H54 (cell line): ENCODE results near the gene METTL13.

Experiments
- DNase-seq: peaks from one replicate; pipeline ENCODE4 v3.0.0; 2011; ENCODE audit warnings: low spot score, mixed read lengths; ENCODE audit not compliant: insufficient read length
- FAIRE-seq: peaks from 3 replicates; lab custom pipeline; 2011; peaks lifted over from hg19 to GRCh38; lab: Jason Lieb, UNC
- POLR2A ChIP-seq: IDR thresholded peaks from 2 replicates; pipeline ENCODE4 v1.6.1; 2011; ENCODE audit warnings: low read depth, mild to moderate bottlenecking, low read length

The METTL13 gene, protein sequence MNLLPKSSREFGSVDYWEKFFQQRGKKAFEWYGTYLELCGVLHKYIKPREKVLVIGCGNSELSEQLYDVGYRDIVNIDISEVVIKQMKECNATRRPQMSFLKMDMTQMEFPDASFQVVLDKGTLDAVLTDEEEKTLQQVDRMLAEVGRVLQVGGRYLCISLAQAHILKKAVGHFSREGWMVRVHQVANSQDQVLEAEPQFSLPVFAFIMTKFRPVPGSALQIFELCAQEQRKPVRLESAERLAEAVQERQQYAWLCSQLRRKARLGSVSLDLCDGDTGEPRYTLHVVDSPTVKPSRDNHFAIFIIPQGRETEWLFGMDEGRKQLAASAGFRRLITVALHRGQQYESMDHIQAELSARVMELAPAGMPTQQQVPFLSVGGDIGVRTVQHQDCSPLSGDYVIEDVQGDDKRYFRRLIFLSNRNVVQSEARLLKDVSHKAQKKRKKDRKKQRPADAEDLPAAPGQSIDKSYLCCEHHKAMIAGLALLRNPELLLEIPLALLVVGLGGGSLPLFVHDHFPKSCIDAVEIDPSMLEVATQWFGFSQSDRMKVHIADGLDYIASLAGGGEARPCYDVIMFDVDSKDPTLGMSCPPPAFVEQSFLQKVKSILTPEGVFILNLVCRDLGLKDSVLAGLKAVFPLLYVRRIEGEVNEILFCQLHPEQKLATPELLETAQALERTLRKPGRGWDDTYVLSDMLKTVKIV

DNA sequence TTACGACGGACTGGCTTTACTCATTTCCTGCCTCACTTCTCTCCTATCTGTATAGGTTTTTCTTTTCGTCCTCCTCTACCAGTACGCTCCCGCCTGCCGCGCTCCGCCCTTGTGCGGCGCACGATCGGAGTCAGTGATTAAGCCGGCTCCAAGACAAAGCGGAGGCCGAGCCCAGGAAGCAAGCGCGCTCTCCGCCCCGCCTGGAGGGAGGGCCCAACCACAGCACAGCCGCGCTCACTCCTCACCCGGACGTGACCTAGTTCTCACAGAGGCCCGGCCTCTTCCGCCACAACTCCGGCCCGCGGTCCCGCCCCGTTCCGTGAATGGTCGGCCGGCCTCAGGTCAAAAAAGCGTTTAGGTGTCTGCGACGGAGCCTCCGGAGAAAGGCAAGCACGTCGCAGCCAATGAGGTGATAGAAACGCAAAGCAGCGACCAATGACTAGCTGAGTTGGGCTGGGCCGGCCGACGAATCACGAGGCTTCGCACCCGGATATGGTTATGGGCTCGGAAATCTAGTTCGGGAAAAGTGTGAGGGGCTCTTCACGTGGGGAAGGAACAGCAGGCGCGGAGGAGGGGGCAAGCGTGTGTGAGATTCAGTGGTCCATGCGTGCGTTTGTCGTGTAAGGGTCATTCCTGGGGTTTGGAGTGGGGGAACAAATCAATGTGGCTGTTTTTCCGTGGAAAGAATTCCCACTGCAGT is at the start of gene METTL13:
Gene METTL13 (plus strand): TSS at position 485 of the 700 bp plus-strand sequence. CDS start 308 bp downstream, outside the sequence.
- FAIRE-seq (peak; percentile 36), DNase-seq (peak; percentile 92)
- peak; percentile 90 for TF ChIP-seq POLR2A

DNA sequence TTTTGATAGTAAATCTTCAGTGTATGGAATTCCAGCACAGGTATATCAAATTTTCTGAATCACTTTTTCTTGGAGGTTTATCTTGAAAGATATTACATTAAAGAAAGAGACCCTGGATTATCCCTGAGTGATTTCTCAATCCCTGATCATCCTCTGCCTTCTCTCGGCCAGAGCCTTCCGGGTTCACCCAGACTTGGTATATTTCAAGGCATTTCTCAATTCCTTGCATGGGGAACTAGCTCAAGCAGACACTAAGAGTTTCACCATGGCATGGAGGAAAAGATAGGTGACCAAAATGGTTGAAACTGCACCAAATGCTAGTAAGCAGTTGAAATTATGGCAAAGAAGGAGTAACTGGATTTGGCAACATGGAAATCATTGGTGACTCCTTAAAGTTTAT is 45.3 kb upstream of the METTL13 start:
- DNase-seq (no peak), FAIRE-seq (no peak)
- no peak for TF ChIP-seq POLR2A

DNA sequence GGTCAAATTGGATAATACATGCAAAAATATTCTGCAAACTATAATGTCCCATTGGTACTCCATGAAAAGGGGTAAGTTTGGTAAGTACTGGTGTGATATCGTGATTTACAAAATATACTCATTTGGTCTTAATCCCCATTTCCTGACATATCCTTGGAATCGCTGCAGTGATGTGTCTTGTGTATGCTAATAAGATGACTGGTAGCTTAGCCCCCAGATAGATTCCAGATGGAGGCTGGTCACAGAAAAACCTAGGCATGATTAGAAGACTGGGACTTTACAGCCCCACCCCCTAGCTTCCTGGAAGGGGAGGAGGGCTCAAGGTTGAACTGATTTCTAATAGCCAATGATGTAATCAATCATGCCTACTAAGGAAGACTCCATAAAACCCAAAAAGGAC is 42.5 kb upstream of the METTL13 start:
- no peak for FAIRE-seq
- no peak for DNase-seq
- TF ChIP-seq POLR2A, result no peak

DNA sequence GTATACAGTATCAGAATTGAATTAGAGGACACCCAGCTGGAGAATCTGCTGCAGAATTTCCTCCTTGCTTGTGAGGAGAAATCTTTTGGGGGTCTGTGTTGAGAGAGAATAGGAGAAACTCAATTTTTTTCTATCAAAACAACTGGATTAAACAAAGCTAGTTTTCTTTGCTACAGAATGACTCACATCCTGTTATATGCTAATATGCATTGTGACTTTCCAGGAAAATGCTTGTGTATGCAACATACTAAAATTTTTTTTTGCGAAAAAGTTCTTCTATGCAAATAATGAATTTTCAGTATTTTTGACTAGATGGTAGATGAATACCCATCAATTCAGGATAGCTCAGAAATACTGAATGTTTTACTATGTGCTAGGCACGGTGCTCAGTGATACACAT is 41.8 kb upstream of the METTL13 start:
- FAIRE-seq, result no peak
- no peak for TF ChIP-seq POLR2A
- no peak for DNase-seq

DNA sequence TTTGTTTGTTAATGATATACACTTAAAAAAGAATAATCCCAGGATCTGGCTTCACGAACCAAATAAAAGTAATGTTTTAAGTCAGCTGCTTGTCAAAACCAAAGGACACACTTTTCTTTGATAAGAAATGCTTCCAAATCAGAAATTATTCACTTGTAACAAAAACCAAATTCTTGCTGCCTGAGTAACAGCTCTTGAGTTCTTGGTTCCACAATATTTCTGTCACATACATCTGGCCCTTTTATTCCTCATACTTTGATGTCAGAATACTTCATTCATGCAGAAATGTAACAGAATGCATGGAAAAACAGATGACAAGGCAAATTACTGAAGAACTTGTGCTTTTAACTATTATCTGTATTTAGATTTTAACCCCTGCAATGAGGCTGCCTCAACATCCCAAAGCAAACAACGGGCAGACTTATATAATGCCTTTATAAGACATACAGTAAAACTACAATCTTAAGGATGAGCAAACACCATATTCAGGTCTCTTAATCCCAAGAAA is 41.0 kb upstream of the METTL13 start:
- DNase-seq (no peak), FAIRE-seq (no peak)
- no peak for TF ChIP-seq POLR2A

DNA sequence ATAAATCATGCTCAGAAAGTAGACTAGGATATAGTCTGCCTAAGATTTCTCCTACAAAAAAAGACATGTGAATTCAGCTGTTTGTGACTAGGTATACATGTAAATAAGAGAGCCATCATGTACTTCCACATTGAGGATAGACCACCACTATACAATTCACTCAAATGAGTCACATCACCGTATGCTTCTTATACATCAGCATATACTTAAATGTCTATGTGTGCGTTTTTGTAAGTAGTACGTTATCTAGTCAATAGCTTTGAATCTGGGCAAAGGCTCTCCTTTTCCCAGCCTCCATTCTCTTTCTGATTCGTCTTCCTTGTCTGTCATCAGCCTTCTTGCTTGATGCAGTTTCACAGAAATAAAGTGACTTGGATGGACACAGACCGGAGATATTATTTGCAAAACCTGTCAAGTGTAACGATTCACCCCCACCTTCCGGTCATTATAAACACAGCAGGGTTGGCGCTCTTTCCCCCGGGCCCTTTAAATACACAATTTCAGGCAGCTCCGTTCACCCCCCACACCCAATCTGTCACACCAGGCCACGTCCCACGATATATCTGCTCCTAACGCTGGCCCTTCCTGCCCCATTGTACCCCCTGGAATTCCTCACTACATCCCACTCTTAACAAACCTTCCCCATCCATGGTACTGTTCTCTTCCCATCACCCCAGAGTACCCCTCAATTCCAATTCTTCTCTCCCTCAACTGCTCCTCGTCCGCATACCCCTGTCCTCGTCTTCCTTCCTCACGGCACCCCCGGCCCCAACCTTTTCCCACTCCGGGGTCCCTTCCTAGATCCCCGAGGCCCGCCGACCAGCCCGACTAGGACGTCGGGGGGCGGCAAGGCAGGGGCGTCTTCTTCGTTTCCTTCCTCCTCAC is 40.2 kb upstream of the METTL13 start:
- TF ChIP-seq POLR2A, result no peak
- DNase-seq (peak; percentile 7), FAIRE-seq (no peak)

DNA sequence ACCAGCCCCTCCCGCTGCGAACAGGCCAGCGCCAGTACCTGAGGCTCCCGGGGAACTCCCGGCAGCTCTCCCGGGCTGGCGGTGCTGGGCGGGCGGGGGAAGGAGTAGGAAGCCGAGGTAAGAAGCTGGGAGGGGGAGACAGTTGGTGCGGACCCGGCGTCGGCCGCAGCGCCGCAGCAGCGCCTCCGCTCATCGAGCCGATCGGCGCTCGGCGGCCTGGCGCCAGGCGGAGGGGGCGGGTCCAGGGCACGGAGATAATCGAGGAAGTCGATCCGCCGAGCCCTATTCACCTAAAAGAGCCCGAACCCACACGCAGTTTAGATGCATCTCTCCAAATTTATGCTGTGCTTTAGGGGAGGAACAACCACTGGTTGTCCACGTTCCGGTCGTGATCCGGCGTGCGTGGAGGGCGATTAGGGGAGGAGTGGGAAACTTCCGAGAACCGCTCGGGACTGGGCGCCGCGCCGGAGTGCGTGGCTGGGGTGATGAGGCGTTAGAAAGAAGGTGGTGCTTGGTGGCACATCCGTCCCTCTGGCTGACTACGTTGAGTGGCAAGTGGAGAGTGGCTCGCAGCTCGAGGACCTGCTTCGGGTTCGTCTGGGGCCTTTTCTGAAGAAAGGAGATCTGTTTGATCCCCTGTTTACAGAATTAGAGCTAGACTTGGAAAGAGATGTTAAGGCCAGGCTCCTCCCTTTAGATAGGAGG is 39.4 kb upstream of the METTL13 start, which contains the start of gene VAMP4:
Gene VAMP4 (minus strand): TSS at position 194 of the 705 bp plus-strand sequence. CDS start 3,651 bp downstream, outside the sequence.
- DNase-seq (peak; percentile 61), FAIRE-seq (no peak)
- peak; percentile 71 for TF ChIP-seq POLR2A

DNA sequence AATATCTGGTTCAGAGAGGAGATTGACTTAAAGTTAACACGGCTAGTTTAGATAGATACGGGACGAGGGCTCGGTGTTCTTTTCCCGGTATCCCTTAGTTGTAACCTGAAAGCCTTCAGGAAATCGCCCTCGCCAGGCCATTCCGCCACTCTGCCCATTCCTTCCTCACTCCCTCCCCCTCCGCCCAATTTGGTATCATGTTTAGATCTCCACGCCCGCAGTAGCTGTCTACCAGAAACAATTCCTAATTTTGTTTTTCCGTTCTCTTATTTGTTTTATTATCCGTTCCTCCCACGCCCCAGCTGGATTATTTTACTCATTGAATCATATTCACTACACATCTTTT is 38.9 kb upstream of the METTL13 start:
- no peak for FAIRE-seq
- peak; percentile 6 for DNase-seq
- TF ChIP-seq POLR2A, result no peak

DNA sequence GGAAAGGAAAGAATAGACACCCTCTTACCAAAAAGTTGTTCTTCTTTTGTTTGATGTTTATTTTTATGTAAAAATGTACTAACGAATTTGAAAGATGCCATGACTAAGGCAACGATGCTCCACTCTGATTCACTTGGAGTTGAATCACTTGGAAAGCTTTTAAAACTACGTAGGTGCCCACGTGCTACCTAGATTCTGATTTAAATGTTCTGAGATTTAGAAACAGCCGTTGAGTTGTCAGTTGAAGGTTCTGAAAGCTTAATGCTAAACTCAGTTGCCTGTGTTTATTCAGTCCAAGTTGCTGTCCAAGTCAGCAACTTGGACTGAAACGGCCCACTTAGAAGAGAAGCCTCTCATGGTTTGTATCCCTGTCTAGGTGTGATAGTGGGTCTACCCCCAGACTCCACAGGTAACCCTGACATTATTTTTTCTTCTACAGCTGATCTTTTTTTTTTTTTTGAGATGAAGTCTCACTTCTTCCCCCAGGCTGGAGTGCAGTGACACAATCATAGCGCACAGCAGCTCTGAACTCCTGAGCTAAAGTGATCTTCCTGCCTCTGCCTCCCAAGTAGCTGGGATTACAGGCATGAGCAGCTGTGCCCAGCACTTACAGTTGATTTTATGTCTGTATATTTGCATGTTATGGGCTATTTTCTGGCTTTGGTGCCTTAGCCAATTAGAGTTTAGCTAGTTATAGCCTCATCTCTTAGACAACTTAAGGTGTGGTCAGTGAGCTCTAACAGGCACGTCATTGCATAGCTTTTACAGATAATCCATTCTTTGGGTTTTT is 38.2 kb upstream of the METTL13 start:
- peak; percentile 23 for DNase-seq
- FAIRE-seq, result no peak
- TF ChIP-seq POLR2A, result no peak

DNA sequence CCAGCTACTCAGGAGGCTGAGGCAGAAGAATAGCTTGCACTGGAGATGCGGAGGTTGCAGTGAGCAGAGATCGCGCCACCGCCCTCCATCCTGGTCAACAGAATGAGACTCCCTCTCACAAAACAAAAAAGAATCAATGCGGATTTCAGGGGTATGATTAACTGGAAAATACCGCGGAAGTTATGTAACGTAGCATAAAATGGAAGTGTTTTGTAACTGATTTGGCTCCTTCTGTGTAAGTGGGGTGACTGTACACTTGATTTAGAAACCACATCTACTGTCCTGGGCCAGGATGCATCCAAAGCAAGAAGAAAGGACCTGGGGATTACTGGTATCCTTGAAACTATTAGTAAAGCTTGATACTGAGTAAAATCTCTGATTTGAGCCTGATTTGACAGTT is 36.5 kb upstream of the METTL13 start:
- no peak for FAIRE-seq
- TF ChIP-seq POLR2A, result no peak
- no peak for DNase-seq

DNA sequence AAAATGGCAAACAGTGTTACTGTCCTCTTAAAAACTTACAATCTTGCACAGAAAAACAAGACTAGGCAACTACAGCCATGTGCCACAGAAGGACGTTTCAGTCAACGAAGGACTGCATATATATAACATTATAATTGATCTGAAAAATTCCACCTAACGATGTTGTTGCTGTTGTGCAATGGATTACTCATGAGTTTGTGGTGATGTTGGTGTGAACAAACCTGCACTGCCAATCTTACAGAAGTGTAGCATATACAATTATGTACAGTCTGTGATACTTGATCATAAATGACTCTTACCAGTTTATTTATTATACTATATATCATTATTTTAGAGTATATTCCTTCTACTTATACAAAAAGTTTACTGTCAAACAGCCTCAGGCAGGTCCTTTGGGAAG is 32.8 kb upstream of the METTL13 start:
- no peak for TF ChIP-seq POLR2A
- no peak for DNase-seq
- FAIRE-seq, result no peak

DNA sequence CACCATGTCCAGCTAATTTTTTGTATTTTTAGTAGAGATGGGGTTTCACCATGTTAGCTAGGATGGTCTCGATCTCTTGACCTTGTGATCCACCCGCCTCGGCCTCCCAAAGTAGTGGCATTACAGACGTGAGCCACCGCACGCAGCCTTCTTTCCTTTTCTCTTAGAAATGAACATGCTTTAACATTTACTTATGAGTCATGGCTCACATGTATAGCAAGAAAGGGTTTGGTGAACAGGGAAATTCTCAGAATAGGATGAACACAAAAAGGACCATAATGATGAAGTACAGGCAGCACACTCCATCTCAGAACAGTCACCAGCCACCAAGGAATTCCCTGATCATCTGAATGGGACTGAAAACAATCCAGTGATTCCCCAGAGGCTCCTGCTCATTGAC is 30.2 kb upstream of the METTL13 start:
- TF ChIP-seq POLR2A, result no peak
- FAIRE-seq, result no peak
- no peak for DNase-seq
